ENCODE data around the gene RASSF8.

The RASSF8 gene

DNA sequence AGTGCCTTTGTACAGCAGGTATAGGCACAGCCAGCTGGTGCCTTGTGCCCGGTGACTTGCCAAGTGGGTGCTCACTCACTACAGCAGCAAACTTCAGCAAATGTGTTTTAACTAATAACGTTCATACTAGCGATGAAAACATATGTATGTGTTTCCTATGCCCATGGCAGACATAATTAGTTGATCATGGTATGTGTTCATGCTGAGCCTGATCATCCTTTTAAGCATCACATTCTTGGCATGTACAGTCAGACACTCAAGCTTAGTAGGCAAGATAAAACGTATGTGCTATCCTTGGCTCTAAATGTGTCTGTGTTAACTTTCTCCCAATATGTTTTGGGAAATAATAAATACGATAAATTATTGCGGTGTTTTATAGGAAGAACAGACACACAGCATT, 55.6 kb downstream of the RASSF8 start:
- no peaks in the 10 kb centered on the region for H3K36me3 Mint-ChIP-seq (ENCODE audit: low read depth)
- no peak overlapping the region for H3K27ac Mint-ChIP-seq
- no peaks in the 10 kb centered on the region for H3K4me1 Mint-ChIP-seq (ENCODE audit: low read depth)
- intact Hi-C loops (cut with micrococcal nuclease): no loop called here
- H3K27me3 Mint-ChIP-seq: no peaks in the 10 kb centered on the region
- H3K9me3 Mint-ChIP-seq: no peaks in the 10 kb centered on the region
- no peak overlapping the region for H3K4me3 Mint-ChIP-seq

DNA sequence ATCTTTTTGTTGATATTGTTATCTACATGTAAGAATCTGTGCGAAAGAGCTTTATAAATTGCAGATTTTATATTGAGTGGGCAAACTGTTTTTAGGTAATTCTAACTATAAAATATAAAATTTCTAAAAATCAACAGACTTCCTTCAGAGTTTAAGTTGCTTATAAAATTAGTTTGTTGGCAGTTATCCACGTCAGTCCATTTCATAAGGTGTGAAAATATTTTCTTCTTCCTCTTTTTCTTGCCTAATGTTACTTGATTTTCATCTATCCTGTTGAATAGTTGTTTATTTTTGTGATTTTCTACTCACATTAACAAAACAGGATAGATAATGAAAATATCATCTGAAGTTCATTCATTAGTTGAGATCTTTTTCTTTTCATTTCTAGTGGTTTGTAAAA, 58.0 kb downstream of the RASSF8 start:
- H3K27ac Mint-ChIP-seq: no peak overlapping the region
- H3K27me3 Mint-ChIP-seq: no peaks in the 10 kb centered on the region
- no peaks in the 10 kb centered on the region for H3K4me1 Mint-ChIP-seq (ENCODE audit: low read depth)
- H3K9me3 Mint-ChIP-seq: no peaks in the 10 kb centered on the region
- H3K36me3 Mint-ChIP-seq (ENCODE audit: low read depth): no peaks in the 10 kb centered on the region
- no peak overlapping the region for H3K4me3 Mint-ChIP-seq
- intact Hi-C loops (cut with micrococcal nuclease): no loop called here

DNA sequence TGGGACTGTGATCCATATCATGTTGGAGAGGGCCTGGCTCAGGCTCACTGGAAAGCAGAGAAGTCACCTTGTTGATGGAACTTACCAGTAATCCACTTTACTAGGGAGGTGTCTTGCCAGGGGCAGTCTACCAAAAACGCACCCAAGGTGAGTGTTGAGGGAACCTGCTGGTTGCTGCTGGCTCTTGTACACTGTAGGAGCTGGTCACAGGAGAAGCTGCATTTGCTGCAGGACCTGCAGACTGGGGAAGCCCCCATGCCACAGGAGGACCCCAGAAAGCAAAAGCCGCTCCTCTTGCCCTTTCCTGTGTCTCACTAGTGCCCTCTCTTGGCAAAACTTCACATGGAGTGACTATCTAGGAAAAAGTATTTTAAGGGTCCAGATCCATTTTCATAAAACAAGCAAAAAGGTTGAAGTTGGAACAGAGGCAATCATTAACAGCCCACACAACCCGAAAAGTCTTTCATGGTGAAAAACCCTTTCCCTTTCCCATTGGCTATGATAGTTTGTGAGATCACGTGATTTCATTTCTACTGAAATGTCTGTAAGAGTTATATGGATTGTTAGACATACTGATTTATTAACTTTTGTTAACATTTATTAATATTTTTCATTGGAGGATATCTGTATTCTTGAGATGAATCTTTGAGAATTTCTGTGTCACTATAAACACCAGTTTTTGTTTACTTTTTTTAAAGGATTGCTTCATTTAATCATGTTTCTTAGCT, 59.2 kb downstream of the RASSF8 start:
- no peaks in the 10 kb centered on the region for H3K9me3 Mint-ChIP-seq
- intact Hi-C loops (cut with micrococcal nuclease): no loop called here
- H3K4me1 Mint-ChIP-seq (ENCODE audit: low read depth): no peaks in the 10 kb centered on the region
- no peaks in the 10 kb centered on the region for H3K27me3 Mint-ChIP-seq
- H3K36me3 Mint-ChIP-seq (ENCODE audit: low read depth): no peaks in the 10 kb centered on the region
- H3K27ac Mint-ChIP-seq: no peak overlapping the region
- no peak overlapping the region for H3K4me3 Mint-ChIP-seq

DNA sequence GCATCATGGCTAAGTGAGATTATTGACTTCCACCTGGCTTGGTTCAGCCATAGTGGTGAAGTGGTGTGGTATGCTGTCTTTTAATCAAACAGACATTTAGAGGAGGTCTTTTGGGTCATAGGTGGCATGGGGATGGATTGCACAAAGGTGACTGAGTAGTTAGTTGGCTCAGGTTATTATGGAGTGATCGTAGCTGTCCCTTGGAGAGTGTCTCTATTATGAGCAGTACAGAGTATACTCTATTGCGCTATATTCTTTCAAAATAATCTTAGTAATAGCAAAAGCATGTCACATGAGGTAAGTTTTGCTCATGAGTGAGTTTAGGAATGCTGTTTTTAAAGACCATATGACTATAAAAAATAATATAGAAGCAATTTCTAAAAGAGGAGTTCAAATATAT, 60.4 kb downstream of the RASSF8 start:
- no peaks in the 10 kb centered on the region for H3K27me3 Mint-ChIP-seq
- intact Hi-C loops (cut with micrococcal nuclease): no loop called here
- no peak overlapping the region for H3K4me3 Mint-ChIP-seq
- no peaks in the 10 kb centered on the region for H3K9me3 Mint-ChIP-seq
- H3K4me1 Mint-ChIP-seq (ENCODE audit: low read depth): no peaks in the 10 kb centered on the region
- H3K27ac Mint-ChIP-seq: no peak overlapping the region
- no peaks in the 10 kb centered on the region for H3K36me3 Mint-ChIP-seq (ENCODE audit: low read depth)

DNA sequence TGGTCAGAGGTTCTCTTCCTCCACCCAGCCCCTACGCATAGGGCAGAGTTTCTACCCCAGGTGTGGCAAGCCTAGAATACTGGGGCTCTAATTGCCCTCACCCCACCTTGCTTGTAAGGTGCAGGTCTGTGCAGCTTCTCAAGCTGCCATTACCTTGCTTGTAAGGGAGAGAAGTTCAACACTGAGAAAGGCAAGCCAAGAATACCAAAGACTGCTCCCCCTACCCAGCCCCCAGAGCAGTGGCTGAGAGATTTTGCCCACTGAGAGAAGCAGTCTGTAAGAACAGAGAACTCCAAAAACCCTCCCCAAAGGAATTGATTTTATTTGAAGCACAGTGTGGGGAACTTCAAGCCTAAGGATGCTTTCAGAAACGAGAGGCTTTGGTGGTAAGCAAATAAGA, 63.1 kb downstream of the RASSF8 start:
- Mint-ChIP-seq H3K4me1 (ENCODE audit: low read depth) (no peaks in the 10 kb centered on the region), H3K4me3 (no peak overlapping the region), H3K36me3 (ENCODE audit: low read depth) (no peaks in the 10 kb centered on the region), H3K27ac (no peak overlapping the region), H3K9me3 (no peaks in the 10 kb centered on the region), H3K27me3 (no peaks in the 10 kb centered on the region)
- intact Hi-C loops (cut with micrococcal nuclease): no loop called here

DNA sequence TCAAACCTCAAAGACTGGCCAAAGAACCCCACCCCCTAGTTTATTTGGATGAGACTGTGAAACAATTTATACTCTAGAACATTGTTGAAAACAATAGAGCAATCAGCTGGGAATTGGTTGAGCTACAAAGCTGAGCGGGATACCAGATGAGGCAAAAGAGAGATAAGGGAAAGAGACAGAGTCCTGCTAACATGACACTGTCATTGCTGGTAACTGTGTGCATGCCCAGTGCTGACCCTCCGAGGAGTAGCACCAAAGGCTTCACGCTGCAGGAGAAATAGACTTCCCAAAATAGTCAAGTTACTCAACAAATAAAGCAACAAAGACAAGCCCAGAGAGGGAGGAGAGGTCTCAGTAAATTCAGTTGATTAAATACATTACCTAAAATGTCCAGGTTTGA, 63.6 kb downstream of the RASSF8 start:
- Mint-ChIP-seq H3K36me3 (ENCODE audit: low read depth) (no peaks in the 10 kb centered on the region), H3K4me1 (ENCODE audit: low read depth) (no peaks in the 10 kb centered on the region), H3K9me3 (no peaks in the 10 kb centered on the region), H3K27ac (no peak overlapping the region), H3K27me3 (no peaks in the 10 kb centered on the region), H3K4me3 (no peak overlapping the region)
- intact Hi-C loops (cut with micrococcal nuclease): no loop called here

DNA sequence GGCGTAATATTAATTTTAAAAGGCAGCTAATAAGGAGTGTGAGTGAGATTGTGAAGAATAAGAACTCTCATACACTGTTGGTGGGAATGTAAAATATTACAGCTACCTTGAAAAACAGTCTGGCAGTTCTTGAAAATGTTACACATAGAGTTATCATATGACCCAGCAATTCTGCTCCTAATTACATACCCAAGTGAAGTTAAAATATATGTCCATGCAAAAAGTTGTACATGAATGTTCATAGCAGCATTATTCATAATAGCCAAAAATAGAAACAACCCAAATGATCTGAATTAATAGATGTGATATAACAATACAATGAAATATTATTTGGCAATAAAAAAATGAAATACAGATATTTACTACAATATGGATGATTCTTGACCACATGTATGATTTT, 68.2 kb downstream of the RASSF8 start:
- intact Hi-C loops (cut with micrococcal nuclease): no loop called here

DNA sequence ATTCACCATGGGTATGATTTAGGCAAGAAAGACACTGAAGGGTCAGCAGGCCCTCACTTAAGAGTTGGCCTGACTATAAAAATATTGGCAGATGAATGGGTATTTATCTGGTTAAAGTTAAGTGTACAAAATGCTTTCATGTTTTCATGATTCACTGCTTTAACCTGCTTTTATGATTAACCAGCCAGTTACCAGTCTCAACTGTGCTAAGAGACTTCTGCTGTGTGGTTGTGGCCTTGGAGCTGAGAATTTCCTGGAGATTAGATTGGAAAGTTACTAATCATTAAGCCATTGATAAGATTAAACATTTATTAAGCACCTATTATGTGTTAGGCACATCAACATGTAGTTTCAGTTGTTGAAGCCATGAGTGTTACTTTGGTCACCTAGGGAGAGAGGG, 68.9 kb downstream of the RASSF8 start:
- intact Hi-C loops (cut with micrococcal nuclease): no loop called here
- H3K27ac Mint-ChIP-seq: no peak overlapping the region

More for the DNA sequence above, 68.2 kb downstream of the RASSF8 start:
- H3K4me1 Mint-ChIP-seq (ENCODE audit: low read depth): no peaks in the 10 kb centered on the region
- no peak overlapping the region for H3K27ac Mint-ChIP-seq
- H3K9me3 Mint-ChIP-seq: no peaks in the 10 kb centered on the region
- H3K36me3 Mint-ChIP-seq (ENCODE audit: low read depth): no peaks in the 10 kb centered on the region
- no peaks in the 10 kb centered on the region for H3K27me3 Mint-ChIP-seq
- no peak overlapping the region for H3K4me3 Mint-ChIP-seq

DNA sequence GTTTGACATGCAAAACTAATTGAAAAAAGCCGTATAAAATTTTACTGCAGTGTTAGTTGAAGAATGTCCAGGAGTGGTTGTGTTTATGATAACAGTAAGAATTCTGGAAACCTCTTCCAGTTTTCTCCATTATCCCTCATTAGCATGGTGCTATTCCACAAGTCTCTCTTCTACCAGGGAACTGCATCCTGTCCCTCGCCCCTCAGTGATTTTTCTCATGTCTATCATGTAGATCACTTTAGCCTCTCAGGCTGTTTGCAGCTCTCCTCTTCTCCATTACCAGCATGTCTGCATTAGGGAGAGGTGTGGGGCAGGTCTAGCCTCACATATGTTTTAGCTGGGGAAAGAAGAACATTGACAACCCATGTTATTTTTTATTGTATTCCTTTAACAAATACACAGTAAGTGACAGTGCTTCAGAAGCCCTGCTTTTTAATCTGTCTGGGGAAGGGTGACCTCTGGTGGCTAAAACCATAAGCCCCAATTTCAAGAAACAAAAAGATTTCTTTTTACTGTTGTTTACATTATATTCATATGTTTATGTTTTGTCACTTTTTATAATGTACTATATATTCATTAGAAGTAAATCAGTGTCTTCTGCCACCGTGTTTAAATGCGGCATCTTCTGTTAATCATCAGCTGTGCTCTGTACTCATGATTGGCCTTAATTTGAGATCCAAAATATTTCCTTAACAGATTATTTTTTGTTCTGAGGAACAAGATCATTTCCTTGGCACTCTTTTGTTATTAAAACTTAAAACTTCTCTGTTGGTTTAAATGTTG, 70.7 kb downstream of the RASSF8 start:
- Mint-ChIP-seq H3K27me3 (no peaks in the 10 kb centered on the region), H3K27ac (no peak overlapping the region), H3K9me3 (no peaks in the 10 kb centered on the region), H3K36me3 (ENCODE audit: low read depth) (no peaks in the 10 kb centered on the region), H3K4me3 (no peak overlapping the region), H3K4me1 (ENCODE audit: low read depth) (no peaks in the 10 kb centered on the region)
- intact Hi-C loops (cut with micrococcal nuclease): loop anchor here (1.0 kb wide), 1 partner anchor 593 kb away; no protein-coding TSS in a partner anchor

More for the DNA sequence above, 68.9 kb downstream of the RASSF8 start:
- Mint-ChIP-seq H3K4me1 (ENCODE audit: low read depth) (no peaks in the 10 kb centered on the region), H3K36me3 (ENCODE audit: low read depth) (no peaks in the 10 kb centered on the region), H3K4me3 (no peak overlapping the region), H3K27me3 (no peaks in the 10 kb centered on the region), H3K9me3 (no peaks in the 10 kb centered on the region)

DNA sequence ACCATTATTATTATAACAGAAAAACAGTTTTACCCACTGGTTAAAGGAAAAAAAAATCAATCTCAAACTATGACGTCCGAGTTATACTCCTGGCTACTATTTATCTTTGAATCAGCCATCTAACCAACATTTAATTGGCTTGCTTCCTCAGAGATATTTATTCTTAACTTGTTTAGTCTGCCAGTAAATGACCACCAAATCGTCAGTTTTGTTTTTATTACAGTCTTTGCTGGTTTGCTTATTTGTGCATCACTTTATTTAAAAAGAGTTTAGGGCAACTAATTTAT, 71.2 kb downstream of the RASSF8 start:
- no peaks in the 10 kb centered on the region for H3K4me1 Mint-ChIP-seq (ENCODE audit: low read depth)
- intact Hi-C loops (cut with micrococcal nuclease): loop anchor here (1.0 kb wide), 1 partner anchor 593 kb away; no protein-coding TSS in a partner anchor
- H3K4me3 Mint-ChIP-seq: no peak overlapping the region

DNA sequence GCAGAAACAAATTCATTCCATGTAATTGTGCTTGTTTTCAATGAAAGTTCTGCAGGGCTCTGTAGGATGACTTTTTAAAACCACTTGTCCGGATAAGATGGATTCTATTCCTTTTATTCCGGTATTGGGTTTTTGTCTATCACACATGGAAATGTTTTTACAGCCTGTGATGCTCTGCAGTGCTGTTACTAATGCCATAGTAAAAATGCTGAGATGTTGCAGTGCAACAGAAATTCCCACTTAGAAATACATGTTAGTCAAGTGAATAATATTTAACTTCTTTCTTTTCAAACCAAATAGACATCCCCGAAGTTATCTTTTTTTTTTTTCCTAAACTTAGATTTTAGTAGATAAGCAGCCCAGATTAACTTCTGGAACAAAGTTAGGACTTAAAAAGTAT, 71.9 kb downstream of the RASSF8 start:
- Mint-ChIP-seq H3K27ac (no peak overlapping the region), H3K27me3 (no peaks in the 10 kb centered on the region), H3K9me3 (no peaks in the 10 kb centered on the region), H3K4me1 (ENCODE audit: low read depth) (no peaks in the 10 kb centered on the region), H3K36me3 (ENCODE audit: low read depth) (no peaks in the 10 kb centered on the region), H3K4me3 (no peak overlapping the region)
- intact Hi-C loops (cut with micrococcal nuclease): no loop called here

More for the DNA sequence above, 71.2 kb downstream of the RASSF8 start:
- Mint-ChIP-seq H3K27ac (no peak overlapping the region), H3K36me3 (ENCODE audit: low read depth) (no peaks in the 10 kb centered on the region), H3K27me3 (no peaks in the 10 kb centered on the region), H3K9me3 (no peaks in the 10 kb centered on the region)

DNA sequence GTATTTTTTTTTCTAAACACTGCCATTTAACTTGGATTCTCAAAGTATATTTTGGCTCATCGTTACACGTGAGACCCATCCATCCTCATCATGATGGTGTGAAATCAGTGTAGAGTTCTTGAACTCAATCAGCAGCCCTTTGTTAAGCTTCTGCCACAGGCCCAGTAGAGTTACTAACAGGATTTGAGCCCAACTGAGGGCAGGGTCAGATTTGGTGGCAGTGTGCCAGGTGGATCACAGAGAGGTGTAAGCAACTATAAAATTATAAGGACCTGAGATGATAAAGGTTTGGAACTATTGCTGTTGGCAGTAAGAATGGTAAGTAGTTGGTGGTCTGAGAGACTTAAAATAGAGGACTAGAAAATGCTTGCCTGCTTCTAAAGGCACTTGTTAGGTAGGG, 72.8 kb downstream of the RASSF8 start:
- intact Hi-C loops (cut with micrococcal nuclease): no loop called here
- Mint-ChIP-seq H3K27me3 (no peaks in the 10 kb centered on the region), H3K27ac (no peak overlapping the region), H3K36me3 (ENCODE audit: low read depth) (no peaks in the 10 kb centered on the region), H3K9me3 (no peaks in the 10 kb centered on the region), H3K4me1 (ENCODE audit: low read depth) (no peaks in the 10 kb centered on the region), H3K4me3 (no peak overlapping the region)

DNA sequence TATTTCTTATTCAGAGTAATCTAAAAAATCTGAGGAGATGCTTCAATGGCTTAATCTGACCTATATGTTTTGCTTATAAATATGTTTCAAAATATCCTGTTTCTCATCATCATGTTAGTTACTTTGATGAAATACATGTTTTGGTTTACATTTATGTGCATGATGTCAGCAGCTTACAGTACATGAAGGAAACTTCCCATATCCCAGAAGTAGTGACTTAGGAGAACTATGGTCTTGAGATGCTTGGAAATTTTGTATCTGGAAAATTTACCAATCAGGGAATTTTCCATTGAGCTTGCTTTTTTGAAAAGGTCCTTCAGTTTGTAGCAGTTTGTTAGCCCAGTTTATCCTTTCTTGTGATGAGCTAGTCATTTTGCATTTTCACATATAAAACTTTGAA, 73.3 kb downstream of the RASSF8 start:
- Mint-ChIP-seq H3K4me1 (ENCODE audit: low read depth) (no peaks in the 10 kb centered on the region), H3K4me3 (no peak overlapping the region), H3K9me3 (no peaks in the 10 kb centered on the region), H3K27me3 (no peaks in the 10 kb centered on the region), H3K27ac (no peak overlapping the region), H3K36me3 (ENCODE audit: low read depth) (no peaks in the 10 kb centered on the region)
- intact Hi-C loops (cut with micrococcal nuclease): no loop called here

DNA sequence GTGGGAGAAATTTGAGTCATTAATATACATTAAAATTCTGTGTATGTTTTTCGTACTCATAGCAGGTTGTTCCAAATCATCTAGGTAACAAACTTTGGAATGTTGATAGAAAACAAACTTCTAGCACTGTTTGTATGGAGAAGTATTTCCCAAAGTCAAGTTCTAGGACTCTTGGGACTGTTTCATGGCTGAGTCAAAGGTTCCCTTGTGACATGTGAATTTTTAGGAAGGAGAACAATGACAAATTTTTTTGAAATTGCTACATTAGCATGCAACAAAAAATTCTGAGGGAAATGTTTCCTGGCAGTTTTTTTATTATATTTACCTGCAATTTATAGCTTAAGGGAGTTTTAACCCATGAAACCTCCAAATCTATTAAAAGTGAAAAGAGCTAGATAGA, 73.8 kb downstream of the RASSF8 start:
- intact Hi-C loops (cut with micrococcal nuclease): no loop called here
- Mint-ChIP-seq H3K9me3 (no peaks in the 10 kb centered on the region), H3K4me1 (ENCODE audit: low read depth) (no peaks in the 10 kb centered on the region), H3K27ac (no peak overlapping the region), H3K4me3 (no peak overlapping the region), H3K27me3 (no peaks in the 10 kb centered on the region), H3K36me3 (ENCODE audit: low read depth) (no peaks in the 10 kb centered on the region)

All from dendritic cell treated with granulocyte-macrophage colony-stimulating factor and Interleukin-4, amounts not matched to agents 40 ng/mL and 50 ng/mL, for 4 days (primary cell).